Middle frontal gyrus (tissue), 1 donor: ENCODE data around the gene MFAP3.
"Not testable (repeated sequence)": the region's sequence is repeated elsewhere in the genome, so short reads cannot be mapped to it uniquely, and the experiment has no call there.

ENCODE experiments used
- DNase-seq: peaks from one replicate; pipeline ENCODE4 v3.0.0-alpha.2; 2015; ENCODE audit warnings: low spot score; ENCODE audit errors: extremely low spot score

MFAP3 gene

GRCh38 chr5:154049636-154050035 lies 10.9 kb downstream of the MFAP3 start:
- no peak for DNase-seq

GRCh38 chr5:154053468-154053867 lies 14.7 kb downstream of the MFAP3 start:
- no peak for DNase-seq

GRCh38 chr5:154055201-154055600 lies 16.4 kb downstream of the MFAP3 start:
- DNase-seq: no peak

- no peak for DNase-seq
These were observed 19.6 kb downstream of the MFAP3 start for GRCh38 chr5:154058055-154059038.

GRCh38 chr5:154059039-154059430 lies 20.3 kb downstream of the MFAP3 start:
- no peak for DNase-seq

GRCh38 chr5:154059583-154059982 lies 20.8 kb downstream of the MFAP3 start:
- DNase-seq: no peak

- no peak for DNase-seq
These were observed 21.8 kb downstream of the MFAP3 start for GRCh38 chr5:154060606-154061005.

GRCh38 chr5:154063372-154063771 lies 24.6 kb downstream of the MFAP3 start:
- DNase-seq: no peak

- DNase-seq: no peak
These were observed 27.2 kb downstream of the MFAP3 start for GRCh38 chr5:154065971-154066370.

- not testable (repeated sequence) for DNase-seq
These were observed 31.1 kb downstream of the MFAP3 start for GRCh38 chr5:154069854-154070253.

GRCh38 chr5:154071799-154072413 lies 33.1 kb downstream of the MFAP3 start:
- DNase-seq: no peak

GRCh38 chr5:154072414-154073171 lies 33.8 kb downstream of the MFAP3 start:
- DNase-seq: peak; percentile 44

GRCh38 chr5:154076240-154076922 lies 37.6 kb downstream of the MFAP3 start:
- DNase-seq: no peak

GRCh38 chr5:154077696-154078095 lies 38.9 kb downstream of the MFAP3 start:
- DNase-seq: no peak

- DNase-seq: no peak
These were observed 39.5 kb downstream of the MFAP3 start for GRCh38 chr5:154078272-154078671.

GRCh38 chr5:154081246-154081645 lies 42.5 kb downstream of the MFAP3 start:
- DNase-seq: no peak

- no peak for DNase-seq
These were observed 45.4 kb downstream of the MFAP3 start for GRCh38 chr5:154084062-154084639.

- no peak for DNase-seq
These were observed 47.4 kb downstream of the MFAP3 start for GRCh38 chr5:154086146-154086545.

GRCh38 chr5:154086641-154087040 lies 47.9 kb downstream of the MFAP3 start:
- no peak for DNase-seq

GRCh38 chr5:154087260-154087659 lies 48.5 kb downstream of the MFAP3 start:
- no peak for DNase-seq

- DNase-seq: no peak
These were observed 50.0 kb downstream of the MFAP3 start for GRCh38 chr5:154088801-154089200.
